Stimulated activated CD4-positive, alpha-beta T cell treated with anti-CD3 and anti-CD28 coated beads, Interleukin-12 subunit alpha, Interleukin-12 subunit beta, amount 100 ng/mL, for 24 hours (primary cell): ENCODE measurements around the gene ZNF629.

Experiments
- DNase-seq, 2 experiments: peaks; one replicate each; pipeline ENCODE4 v3.0.0-alpha.2; 2020; ENCODE audit warnings: low read depth in 2 of 2

Gene ZNF629

DNA sequence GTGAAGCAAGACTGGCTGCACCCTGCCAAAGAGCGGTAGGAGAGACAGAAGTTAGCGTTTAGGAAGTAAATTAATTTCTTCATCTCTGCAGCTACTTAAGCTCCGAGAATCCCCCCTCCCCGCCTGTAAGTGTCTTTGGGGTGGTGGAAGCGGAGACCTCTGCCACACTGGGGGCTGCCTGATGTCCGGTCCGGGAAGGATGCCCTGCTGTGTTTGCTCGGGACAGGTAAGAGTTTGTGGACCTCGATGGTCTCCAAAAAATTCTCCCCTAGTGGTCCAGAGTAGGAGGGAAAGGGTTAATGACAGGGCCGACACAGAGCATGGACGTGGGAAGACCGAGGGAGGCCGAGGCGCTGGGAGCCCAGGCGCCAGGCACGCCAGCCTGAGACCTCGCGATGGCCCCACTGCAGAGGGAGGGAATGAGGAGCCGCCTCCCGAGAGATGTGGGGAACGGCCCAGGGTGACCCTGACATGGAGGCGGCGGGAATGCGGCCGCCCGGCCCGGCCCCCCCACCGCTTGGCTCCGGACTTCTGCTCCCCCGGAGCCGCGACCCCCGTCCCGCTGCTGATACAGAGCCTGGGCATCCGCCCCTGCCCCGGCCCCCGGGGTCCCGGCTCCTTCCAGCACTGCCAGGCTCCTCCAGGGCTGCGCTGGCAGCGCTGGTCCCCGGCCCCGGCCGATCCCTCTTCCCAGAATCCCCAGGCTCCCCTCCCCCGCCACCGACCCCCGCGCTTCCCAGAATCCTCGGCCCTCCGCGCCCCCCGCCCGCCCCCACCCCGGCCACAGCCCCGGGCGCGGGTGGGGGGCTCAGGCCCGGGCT is 680 bp downstream of the ZNF629 start:
- DNase-seq: no peak

GRCh38 chr16:30785126-30786106 is 1.6 kb downstream of the ZNF629 start:
- DNase-seq: no peak

DNA sequence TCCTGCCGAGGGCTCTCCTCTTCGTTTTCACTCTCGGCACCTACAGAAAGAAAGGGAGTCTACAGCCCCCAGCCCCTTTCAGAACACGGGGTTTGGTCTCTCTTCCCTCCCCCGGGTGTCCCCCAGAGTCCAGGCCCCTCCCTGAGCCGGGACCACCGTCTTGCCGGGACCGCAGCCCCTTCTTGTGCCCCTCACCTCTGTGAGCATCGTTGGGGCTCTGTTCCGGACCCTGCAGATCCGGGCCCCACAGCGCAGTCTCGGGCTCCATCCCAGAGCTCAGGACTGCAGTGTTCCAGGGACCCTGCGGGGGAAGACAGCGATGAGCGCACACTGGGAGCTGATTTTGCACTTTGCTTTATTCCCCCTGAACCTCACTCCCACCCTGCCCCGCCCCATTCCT is 2.8 kb downstream of the ZNF629 start:
- no peak for DNase-seq

DNA sequence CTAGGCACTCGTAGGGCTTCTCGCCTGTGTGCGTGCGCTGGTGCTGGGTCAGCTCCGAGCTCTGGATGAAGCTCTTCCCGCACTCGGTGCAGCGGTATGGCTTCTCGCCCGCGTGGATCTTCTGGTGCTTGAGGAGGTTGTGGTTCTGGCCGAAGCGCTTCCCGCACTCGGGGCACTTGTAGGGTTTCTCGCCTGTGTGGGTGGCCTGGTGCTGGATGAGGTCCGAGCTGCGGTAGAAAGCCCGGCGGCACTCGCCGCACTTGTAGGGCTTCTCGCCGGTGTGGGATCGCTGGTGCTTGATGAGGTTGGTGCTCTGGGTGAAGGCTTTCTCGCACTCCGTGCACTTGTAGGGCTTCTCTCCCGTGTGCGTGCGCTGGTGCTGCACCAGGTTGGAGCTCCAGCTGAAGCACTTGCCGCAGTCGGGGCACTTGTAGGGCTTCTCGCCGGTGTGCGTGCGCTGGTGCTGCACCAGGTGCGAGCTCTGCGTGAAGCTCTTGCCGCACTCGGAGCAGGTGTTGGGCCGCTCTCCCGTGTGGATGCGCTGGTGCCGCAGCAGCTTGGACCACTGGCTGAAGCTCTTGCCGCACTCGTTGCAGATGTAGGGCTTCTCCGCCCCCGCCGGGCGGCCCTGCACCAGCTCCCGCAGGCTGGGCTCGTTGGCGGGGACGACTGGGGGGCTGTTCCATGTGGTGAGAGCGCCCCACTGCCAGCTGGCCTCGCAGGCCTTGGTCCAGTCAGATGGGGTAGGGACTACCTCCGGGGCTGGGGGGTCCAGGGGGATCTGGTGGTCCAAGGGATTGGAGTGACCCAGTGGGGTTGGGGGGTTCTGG is 3.5 kb downstream of the ZNF629 start:
- DNase-seq: no peak

- DNase-seq: no peak
Observed at GRCh38 chr16:30782486-30783279, 4.3 kb downstream of the ZNF629 start.

DNA sequence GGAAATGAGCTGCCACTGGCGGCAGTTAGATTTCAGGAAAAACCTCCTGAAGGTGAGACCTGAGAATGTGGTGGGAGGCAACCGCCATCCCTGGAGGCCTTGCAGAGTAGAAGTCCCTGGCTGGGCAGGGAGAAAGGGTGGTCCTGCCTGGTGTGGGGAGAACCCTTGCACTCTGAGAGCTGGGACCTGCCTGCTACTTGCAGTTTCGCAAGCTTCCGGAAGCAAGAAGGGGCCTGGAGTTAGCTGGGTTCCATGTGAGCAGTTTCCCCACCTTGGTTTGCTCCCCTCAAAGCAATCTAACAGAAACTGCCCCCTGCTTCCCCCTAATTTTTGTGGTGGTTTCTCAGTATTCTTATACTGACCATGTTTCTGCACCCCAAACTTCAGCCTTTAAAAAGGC is 6.5 kb downstream of the ZNF629 start:
- DNase-seq: no peak

DNA sequence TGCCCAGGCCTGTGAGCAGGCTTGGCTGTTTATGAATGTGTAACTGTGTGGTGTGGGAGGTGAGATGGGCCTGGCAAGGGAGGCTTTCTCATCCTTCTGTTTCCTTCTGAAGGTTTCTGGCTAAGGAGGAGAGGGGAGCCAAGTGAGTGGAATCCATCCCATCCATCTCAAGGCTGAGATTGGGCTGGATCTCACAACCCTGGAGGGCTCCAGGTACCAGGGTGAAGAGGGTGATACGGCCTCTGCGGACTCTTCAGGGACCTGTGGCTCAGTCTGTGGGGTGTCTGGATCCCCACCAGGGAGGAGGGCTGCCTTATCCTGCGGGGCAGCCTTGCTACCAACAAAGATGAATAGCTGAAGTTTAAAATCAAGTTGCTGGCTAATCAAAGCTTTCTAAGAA is 7.0 kb downstream of the ZNF629 start:
- DNase-seq: no peak

GRCh38 chr16:30779596-30779995 is 7.4 kb downstream of the ZNF629 start:
- no peak for DNase-seq

GRCh38 chr16:30778549-30779244 is 8.3 kb downstream of the ZNF629 start:
- no peak for DNase-seq

DNA sequence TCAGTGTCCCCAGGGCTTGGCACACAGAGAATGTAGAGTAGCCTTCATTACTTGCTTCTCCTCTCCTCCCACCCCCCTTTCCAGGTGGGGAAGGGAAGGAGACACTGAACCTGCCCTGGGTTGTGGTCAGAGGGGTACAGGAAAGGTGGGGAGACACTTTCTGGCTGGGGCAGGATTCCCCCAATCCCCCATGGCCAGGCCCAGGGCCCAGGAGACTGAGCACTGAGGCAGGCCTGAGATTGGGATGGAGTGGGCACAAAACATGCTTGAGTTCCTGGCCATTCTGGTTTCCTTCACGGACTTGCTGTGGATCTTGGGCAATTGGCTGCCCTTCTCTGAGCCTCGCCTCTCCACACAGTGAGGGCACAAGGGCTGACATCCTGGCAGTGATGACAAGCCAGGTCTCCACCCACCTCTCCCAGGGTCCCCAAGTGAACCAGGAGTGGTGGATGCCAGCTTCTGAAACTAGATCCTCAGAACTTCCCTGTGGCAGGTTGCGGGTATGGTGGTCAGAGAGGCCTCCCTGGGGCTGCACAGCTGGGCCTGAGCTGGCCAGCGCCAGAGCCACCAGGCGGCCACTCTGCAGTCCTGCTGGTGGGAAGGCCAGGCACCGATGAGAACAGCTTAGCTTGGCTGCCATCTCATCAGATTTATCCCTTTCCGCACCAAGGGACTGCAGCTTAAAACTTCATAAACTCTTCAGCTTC is 9.3 kb downstream of the ZNF629 start:
- DNase-seq: no peak

- DNase-seq: peak; percentile 52 to 63
Observed at GRCh38 chr16:30775392-30776188, 11.4 kb downstream of the ZNF629 start.

DNA sequence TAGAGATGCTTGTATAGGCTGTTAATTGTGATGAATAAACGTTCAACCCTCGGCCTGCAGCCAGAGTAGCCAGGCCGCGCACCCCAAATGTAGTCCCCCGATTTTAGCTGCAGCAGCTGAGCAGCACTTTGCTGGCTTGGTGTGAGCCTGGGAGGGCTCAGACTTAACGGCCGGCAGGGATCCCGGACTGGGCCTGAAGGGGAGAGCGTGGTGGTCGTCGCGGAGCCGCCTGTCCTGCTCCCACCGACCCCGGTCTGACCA is 11.9 kb downstream of the ZNF629 start:
- DNase-seq: no peak

- no peak for DNase-seq
Observed at GRCh38 chr16:30774367-30775130, 12.5 kb downstream of the ZNF629 start.

- no peak for DNase-seq
Observed at GRCh38 chr16:30773826-30774225, 13.2 kb downstream of the ZNF629 start.

GRCh38 chr16:30771726-30772125 is 15.3 kb downstream of the ZNF629 start:
- DNase-seq: no peak

DNA sequence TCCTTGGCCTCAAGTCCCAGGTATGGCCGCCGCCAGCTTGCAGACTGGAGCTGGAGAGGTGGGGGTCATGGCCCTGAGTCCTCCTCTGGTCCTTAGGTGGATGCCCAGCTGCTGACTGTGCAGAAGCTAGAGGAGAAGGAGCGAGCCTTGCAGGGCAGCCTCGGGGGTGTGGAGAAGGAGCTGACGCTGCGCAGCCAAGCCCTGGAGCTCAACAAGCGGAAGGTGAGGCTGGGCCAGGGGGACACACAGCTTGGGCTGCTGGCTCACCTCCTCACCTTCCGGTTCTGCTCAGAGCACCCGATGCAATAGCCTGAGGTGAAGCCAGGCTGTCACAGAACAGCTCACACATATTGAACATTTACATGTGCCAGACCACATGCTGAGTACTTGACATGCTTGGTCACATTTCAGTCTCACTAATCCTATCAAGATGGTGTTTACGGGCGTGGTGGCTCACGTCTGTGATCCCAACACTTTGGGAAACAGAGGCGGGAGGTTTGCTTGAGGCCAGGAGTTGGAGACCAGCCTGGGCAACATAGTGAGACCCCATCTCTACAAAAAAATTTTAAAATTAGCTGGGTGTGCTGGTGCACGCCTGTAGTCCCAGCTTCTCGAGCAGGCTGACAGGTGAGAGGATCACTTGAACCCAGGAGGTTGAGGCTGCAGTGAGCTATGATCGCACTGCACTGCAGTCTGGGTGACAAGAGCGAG is 17.5 kb downstream of the ZNF629 start:
- DNase-seq: no peak

- DNase-seq: no peak
Observed at GRCh38 chr16:30768583-30769181, 18.3 kb downstream of the ZNF629 start.
